Measurements from ENCODE around the gene DOCK11. TPM values are rescaled to one million over a fixed set of nuclear protein-coding genes. Genes with fewer than 3 reads are reported as not detected.
A peak's percentile ranks its signal among the peaks of the same experiment; 100 is the strongest.
"Not testable (repeated sequence)": the region's sequence is repeated elsewhere in the genome, so short reads cannot be mapped to it uniquely, and the experiment has no call there.

DOCK11 gene
- total RNA-seq, 1 experiment from 2014 or later = 2.2 TPM

DNA sequence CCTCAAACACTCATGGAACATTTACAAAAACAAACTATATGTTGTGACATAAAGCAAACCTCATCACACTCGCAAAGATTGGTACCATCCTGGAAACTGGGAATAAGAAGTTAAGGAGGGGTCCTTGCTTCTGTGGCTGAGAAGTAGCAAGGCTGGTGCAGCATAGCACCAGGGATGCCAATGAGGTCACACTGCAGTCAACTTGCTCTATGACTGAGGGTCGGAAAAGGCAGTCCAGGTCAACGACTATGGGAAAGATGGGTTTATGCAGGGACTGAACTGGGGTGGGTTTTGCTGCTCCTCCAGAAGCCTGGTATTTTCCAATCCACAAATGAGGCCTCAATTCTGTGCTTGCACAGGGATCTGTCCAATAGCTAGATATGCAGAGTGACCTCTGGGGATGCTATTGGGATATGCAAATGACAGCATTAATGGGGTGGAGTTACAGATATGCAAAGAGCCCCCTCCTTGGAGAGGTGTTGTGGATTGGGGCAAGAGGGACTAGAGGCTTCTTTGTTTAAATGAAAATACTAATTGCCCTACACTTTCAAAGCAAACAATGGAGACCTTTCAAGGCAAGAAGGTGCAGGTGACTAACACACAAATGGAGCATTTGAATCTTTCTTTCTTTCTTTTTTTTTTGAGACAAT lies 224.6 kb downstream of the DOCK11 start:
- Histone ChIP-seq H3K36me3 (replicated peaks; ENCODE audit: control insufficient read depth, insufficient read depth, low read length) (no peaks in the 10 kb centered on the region), H3K27me3 (ENCODE audit: control insufficient read depth, insufficient read depth, low read length) (no peaks in the 10 kb centered on the region), H3K4me3 (ENCODE audit: insufficient read depth, low read depth, low read length) (no peak overlapping the region)
- no peak for DNase-seq

DNA sequence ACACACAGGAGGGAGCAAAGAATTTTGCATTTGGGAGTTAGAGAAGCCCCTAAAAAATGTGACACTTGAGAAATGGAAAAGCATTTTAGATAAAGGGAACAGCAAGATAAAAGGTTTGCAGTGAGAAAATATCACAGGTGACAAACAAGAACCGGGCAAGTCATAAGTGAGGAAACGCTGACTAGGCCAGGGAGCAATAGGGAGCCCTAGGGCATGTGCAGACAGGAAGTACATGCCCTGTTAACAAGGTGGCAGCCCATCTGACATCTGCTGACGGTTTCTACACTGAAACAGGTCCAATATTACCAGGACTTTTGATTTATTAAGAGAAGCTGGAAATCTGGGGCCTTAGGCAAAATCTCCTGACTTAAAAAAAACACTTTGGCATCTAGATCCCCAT lies 227.8 kb downstream of the DOCK11 start:
- H3K27me3 ChIP-seq (ENCODE audit: control insufficient read depth, insufficient read depth, low read length) = peaks cover 8% of the 10 kb centered on the region
- H3K36me3 ChIP-seq (replicated peaks; ENCODE audit: control insufficient read depth, insufficient read depth, low read length) = no peaks in the 10 kb centered on the region
- DNase-seq = no peak
- no peak overlapping the region for H3K4me3 ChIP-seq (ENCODE audit: insufficient read depth, low read depth, low read length)

DNA sequence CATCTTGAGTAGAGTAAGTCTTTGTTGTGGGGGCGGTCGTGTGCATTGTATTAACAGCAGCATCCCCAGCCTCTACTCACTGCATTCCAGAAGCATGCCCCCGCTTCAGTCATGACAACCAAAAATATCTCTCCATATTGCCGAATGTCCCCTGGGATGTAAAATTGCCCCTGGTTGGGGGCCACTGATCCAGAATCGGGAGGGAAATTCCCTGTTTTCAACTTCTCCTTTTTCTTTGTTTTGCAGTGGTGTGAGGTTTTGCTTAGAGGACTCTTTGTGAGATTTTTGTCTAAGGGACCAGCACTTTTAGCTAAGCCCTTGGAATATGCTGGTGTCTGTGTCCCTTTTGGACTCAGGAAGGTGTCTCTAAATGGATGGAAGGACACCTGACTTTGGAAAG lies 228.8 kb downstream of the DOCK11 start:
- no peaks in the 10 kb centered on the region for H3K36me3 ChIP-seq (replicated peaks; ENCODE audit: control insufficient read depth, insufficient read depth, low read length)
- no peak overlapping the region for H3K4me3 ChIP-seq (ENCODE audit: insufficient read depth, low read depth, low read length)
- peaks cover 15% of the 10 kb centered on the region for H3K27me3 ChIP-seq (ENCODE audit: control insufficient read depth, insufficient read depth, low read length)
- DNase-seq = no peak

DNA sequence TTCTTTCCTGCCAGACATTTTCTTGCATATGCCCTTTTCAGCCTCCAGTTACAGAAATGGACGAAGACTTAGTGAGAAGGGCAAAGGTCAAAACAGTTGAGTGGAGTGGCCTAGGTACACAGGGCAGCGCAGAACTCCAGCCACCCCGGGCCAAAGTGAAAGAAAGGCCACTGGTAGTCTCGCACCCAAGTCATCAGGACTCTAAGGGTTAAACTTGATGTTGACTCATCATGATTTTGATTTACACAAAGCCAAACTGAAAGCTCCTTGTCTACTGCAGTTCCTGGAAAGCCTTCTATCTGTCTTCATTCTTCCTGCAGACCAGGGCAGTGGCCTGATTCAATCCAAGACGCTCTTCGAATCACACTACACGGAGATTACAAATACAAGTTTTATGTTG lies 229.2 kb downstream of the DOCK11 start:
- Histone ChIP-seq H3K4me3 (ENCODE audit: insufficient read depth, low read depth, low read length) (no peak overlapping the region), H3K27me3 (ENCODE audit: control insufficient read depth, insufficient read depth, low read length) (peaks cover 15% of the 10 kb centered on the region), H3K36me3 (replicated peaks; ENCODE audit: control insufficient read depth, insufficient read depth, low read length) (no peaks in the 10 kb centered on the region)
- DNase-seq = no peak

DNA sequence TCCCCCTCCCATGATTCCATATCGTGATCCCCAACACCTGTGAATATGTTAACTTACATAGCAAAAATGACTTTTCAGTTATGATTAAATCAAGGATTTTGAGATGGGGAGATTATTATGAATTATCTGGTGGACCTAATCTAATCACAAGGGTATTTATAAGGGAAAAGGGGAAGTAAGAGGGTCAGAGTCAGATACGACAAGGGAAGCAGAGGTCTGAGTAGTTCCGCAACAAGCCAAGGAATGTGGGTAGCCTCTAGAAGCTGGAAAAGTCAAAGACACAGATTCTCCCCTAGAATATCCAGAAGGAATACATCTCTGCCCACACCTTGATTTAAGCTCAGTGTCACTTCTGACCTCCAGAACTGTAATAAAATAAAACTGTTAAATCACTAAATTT lies 230.8 kb downstream of the DOCK11 start:
- Histone ChIP-seq H3K4me3 (ENCODE audit: insufficient read depth, low read depth, low read length) (no peak overlapping the region), H3K36me3 (replicated peaks; ENCODE audit: control insufficient read depth, insufficient read depth, low read length) (no peaks in the 10 kb centered on the region), H3K27me3 (ENCODE audit: control insufficient read depth, insufficient read depth, low read length) (peaks cover 15% of the 10 kb centered on the region)
- no peak for DNase-seq

DNA sequence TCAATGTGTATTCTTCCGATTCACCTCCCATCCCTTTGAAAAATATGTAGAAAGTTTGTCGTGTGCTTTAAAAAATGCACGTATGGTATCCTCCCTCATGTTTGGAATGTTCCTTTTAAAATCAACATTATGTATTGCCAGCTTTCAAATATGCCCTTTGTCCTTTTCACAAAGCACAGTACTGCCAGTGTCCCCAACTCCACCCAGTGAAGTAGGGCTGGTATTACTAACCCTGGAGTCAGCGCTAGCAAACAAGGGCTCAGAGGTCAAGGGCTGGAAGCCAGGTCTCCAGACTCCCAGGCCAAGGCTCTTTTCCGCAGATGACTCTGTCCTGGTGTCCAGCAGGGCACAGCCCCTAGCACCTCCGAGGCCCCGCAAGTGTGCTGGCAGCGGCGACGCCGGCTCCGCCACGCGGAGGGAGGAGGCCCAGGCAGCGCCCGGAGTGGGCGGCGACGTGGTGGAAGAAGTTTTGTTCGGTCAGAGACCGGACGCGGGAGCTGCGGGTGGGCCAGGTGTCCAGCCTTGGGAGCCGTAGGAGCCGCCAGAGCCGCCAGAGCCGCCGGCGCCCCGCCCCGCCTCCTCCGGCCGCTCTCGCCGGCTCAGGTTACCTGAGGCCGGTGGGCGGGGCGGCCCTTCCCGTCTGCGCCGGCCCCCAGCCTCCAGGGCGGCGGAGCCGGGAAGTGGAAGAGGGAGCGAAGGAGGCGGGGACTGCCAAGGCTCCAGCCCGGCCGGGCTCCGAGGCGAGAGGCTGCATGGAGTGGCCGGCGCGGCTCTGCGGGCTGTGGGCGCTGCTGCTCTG lies 231.5 kb downstream of the DOCK11 start, which contains the start of gene IL13RA1:
IL13RA1 (plus strand) TSS at position 720 of the 799 bp plus-strand sequence; CDS start at position 753, 33 bp downstream.
- peaks cover 15% of the 10 kb centered on the region for H3K27me3 ChIP-seq (ENCODE audit: control insufficient read depth, insufficient read depth, low read length)
- peak; percentile 96 for DNase-seq
- H3K36me3 ChIP-seq (replicated peaks; ENCODE audit: control insufficient read depth, insufficient read depth, low read length) = no peaks in the 10 kb centered on the region
- peak within 1 kb of the TSS; percentile 68 for H3K4me3 ChIP-seq (ENCODE audit: insufficient read depth, low read depth, low read length)

DNA sequence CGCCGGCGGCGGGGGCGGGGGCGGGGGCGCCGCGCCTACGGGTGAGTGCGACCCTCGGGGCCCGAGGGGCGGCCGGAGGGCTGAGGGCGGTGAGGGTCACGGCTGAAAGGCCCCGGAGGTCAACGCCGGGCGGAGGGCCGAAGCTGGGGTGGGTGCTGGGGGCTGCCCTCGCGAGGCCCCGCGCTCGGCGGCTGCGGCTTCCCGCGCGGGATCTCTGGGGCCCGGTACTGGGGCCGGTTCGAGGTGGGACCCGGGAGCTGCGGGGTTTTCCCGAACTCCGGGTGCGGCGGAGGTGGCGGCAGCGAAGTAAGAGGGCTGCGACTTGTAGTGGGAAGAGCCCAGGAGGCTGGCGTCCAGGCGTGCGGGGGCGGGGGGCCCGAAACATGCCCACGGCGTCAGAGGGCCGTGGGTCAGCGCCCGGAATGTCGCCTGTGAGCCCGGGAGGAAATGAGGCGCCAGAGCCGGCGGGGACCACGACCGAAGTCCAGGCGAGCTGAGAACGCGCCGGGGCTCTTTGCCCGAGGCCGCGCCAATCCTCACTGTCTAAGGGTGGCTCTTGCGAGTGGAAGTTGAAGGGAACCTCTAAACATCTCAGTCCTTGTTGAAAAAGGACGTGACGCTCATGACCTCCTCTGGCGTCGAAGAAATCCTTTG lies 232.2 kb downstream of the DOCK11 start:
- Histone ChIP-seq H3K27me3 (ENCODE audit: control insufficient read depth, insufficient read depth, low read length) (peaks cover 15% of the 10 kb centered on the region), H3K4me3 (ENCODE audit: insufficient read depth, low read depth, low read length) (peak overlapping the region; percentile 68), H3K36me3 (replicated peaks; ENCODE audit: control insufficient read depth, insufficient read depth, low read length) (no peaks in the 10 kb centered on the region)
- no peak for DNase-seq

DNA sequence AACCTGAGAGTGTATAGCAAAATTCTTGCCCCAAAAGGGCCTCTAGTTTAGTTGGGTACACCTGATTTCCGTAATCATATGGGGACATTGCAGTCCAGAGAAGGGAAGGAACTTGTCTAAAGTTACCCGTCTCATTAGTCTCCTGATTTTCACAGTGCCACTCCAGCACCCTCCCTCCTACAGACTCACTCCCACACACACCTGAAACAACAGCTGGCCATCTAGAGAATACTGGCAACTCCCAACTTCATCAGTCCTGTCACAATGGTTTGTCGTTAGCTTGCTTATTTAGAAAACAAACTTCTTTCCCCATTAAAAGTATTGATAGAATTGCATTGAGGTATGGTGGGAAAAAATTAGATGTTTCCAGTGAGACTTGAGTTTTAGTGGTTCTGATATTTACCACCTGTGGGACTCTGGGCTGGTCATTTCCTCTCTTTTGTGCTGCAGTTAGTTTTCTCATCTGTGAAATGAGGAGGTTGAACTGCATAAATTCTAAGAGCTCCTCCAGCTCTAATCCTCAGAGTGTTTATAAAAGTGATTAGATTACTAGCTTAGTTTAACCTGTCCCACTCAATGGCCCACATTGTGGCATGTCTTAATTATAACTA lies 233.5 kb downstream of the DOCK11 start:
- no peak for DNase-seq
- Histone ChIP-seq H3K27me3 (ENCODE audit: control insufficient read depth, insufficient read depth, low read length) (peaks cover 15% of the 10 kb centered on the region), H3K4me3 (ENCODE audit: insufficient read depth, low read depth, low read length) (no peak overlapping the region), H3K36me3 (replicated peaks; ENCODE audit: control insufficient read depth, insufficient read depth, low read length) (no peaks in the 10 kb centered on the region)

DNA sequence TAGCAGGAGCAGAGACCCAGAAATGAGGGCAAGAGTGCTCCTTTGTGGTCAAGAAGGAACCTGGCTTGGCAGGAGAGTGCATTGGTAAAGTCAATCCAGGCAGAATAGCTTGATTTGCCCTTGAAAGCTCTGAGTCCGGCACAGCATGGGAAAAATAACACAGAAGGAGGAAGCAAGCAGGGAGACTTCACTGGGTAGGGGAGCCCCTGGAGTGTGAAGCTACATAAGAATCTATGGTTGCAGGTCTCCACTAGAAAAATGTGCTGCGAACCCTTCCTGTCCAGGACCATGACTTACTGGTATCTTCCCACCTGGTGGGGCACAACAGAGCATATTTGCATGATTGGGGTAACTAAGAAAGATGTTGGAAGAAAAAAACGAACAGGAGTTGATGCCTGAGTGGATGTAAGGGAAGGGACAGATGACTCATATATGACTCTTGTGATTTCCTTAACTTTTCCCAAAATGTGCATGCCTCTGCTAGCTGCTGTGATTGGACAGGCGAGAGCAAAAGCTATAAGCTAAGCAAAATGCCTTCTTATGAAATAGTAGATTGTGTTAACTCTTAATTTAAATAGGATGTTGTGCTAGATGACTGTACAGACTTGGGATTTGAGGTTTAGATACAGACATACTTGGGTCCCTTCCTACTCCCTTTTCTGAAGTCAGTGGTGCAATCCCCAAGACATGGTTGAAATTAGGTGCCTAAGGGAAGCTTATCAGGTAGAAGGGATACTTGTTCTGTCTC lies 235.1 kb downstream of the DOCK11 start:
- no peaks in the 10 kb centered on the region for H3K36me3 ChIP-seq (replicated peaks; ENCODE audit: control insufficient read depth, insufficient read depth, low read length)
- DNase-seq = peak; percentile 43
- peaks cover 15% of the 10 kb centered on the region for H3K27me3 ChIP-seq (ENCODE audit: control insufficient read depth, insufficient read depth, low read length)
- H3K4me3 ChIP-seq (ENCODE audit: insufficient read depth, low read depth, low read length) = no peak overlapping the region

DNA sequence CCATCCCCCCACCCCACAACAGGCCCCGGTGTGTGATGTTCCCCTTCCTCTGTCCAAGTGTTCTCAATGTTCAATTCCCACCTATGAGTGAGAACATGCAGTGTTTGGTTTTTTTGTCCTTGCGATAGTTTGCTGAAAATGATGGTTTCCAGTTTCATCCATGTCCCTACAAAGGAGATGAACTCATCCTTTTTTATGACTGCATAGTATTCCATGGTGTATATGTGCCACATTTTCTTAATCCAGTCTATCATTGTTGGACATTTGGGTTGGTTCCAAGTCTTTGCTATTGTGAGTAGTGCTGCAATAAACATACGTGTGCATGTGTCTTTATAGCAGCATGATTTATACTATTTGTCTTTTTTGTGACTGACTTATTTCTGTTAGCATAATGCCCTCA lies 236.9 kb downstream of the DOCK11 start:
- peaks cover 15% of the 10 kb centered on the region for H3K27me3 ChIP-seq (ENCODE audit: control insufficient read depth, insufficient read depth, low read length)
- not testable (repeated sequence) for DNase-seq; H3K36me3 ChIP-seq (replicated peaks; ENCODE audit: control insufficient read depth, insufficient read depth, low read length); H3K4me3 ChIP-seq (ENCODE audit: insufficient read depth, low read depth, low read length)

DNA sequence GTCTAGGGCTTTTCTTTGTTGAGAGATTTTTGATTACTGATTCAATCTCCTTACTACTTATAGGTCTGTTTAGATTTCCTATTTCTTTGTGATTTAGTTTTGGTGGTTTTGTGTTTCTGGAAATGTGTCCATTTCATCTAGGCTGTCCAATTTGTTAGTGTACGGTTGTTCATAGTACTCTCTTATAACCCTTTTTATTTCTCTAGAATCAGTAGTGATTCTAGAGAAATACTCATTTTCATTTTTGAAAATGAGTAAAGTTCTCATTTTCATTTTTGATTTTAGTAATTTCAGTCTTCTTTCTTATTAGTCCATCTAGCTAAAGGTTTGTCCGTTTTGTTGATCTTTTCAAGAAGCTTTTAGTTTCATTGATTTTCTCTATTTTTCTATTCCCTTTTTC lies 239.3 kb downstream of the DOCK11 start:
- no peaks in the 10 kb centered on the region for H3K36me3 ChIP-seq (replicated peaks; ENCODE audit: control insufficient read depth, insufficient read depth, low read length)
- peaks cover under 1% of the 10 kb centered on the region for H3K27me3 ChIP-seq (ENCODE audit: control insufficient read depth, insufficient read depth, low read length)
- no peak for DNase-seq
- no peak overlapping the region for H3K4me3 ChIP-seq (ENCODE audit: insufficient read depth, low read depth, low read length)

All from H7 (cell line).